H9 (cell line): ENCODE measurements around the gene DCDC2C. TPM values are rescaled to one million over a fixed set of nuclear protein-coding genes. Genes with fewer than 3 reads are reported as not detected.
A peak's percentile ranks its signal among the peaks of the same experiment; 100 is the strongest.

Experiments used
- DNase-seq: peaks from one replicate; pipeline ENCODE4 v3.0.0-alpha.2; 2017
- H2AFZ ChIP-seq: one replicate; pipeline ENCODE4 v1.6.1; 2013; ENCODE audit warnings: mild to moderate bottlenecking, low read length, control low read depth, moderate library complexity
- H2AK5ac ChIP-seq: 2 replicates; pipeline ENCODE4 v1.6.1; 2013; ENCODE audit warnings: low read length, control low read depth, mixed read lengths; ENCODE audit not compliant: insufficient read length
- H2BK120ac ChIP-seq: one replicate; pipeline ENCODE4 v1.6.1; 2013; ENCODE audit warnings: low read depth, mild to moderate bottlenecking, low read length, control low read depth, inconsistent platforms; ENCODE audit not compliant: poor library complexity, severe bottlenecking
- H2BK12ac ChIP-seq: 2 replicates; pipeline ENCODE4 v1.6.1; 2013; ENCODE audit warnings: low read length, control low read depth, mixed read lengths, low read depth; ENCODE audit not compliant: insufficient read length
- H2BK15ac ChIP-seq: 2 replicates; pipeline ENCODE4 v1.6.1; 2013; ENCODE audit warnings: low read depth, low read length, control low read depth
- H2BK20ac ChIP-seq: one replicate; pipeline ENCODE4 v1.6.1; 2013; ENCODE audit warnings: low read depth, mild to moderate bottlenecking, low read length, control low read depth, inconsistent platforms; ENCODE audit not compliant: poor library complexity, severe bottlenecking
- H2BK5ac ChIP-seq: 2 replicates; pipeline ENCODE4 v1.6.1; 2013; ENCODE audit warnings: low read length, control low read depth, mixed read lengths; ENCODE audit not compliant: insufficient read length
- H3K14ac ChIP-seq: 2 replicates; pipeline ENCODE4 v1.6.1; 2013; ENCODE audit warnings: low read length, control low read depth; ENCODE audit not compliant: insufficient read depth
- H3K18ac ChIP-seq: 2 replicates; pipeline ENCODE4 v1.6.1; 2013; ENCODE audit warnings: low read depth, mild to moderate bottlenecking, mixed read lengths, low read length, control low read depth; ENCODE audit not compliant: insufficient read length
- H3K23ac ChIP-seq: 2 replicates; pipeline ENCODE4 v1.6.1; 2013; ENCODE audit warnings: low read length, control low read depth, mixed read lengths, low read depth; ENCODE audit not compliant: insufficient read length
- H3K23me2 ChIP-seq: 2 replicates; pipeline ENCODE4 v1.6.1; 2013; ENCODE audit warnings: low read depth, mild to moderate bottlenecking, mixed read lengths, low read length, control low read depth; ENCODE audit not compliant: insufficient read length, poor library complexity, severe bottlenecking
- H3K27ac ChIP-seq: 2 replicates; pipeline ENCODE4 v1.5.1; 2013; ENCODE audit warnings: low read length, control low read depth, mixed read lengths, low read depth; ENCODE audit not compliant: insufficient read length
- H3K27me3 ChIP-seq: 2 replicates; pipeline ENCODE4 v1.6.1; 2013; ENCODE audit warnings: low read length, control low read depth, inconsistent platforms; ENCODE audit not compliant: insufficient read depth
- H3K4ac ChIP-seq: 2 replicates; pipeline ENCODE4 v1.6.1; 2013; ENCODE audit warnings: low read depth, mild to moderate bottlenecking, control low read depth, inconsistent platforms, low read length, moderate library complexity
- H3K4me1 ChIP-seq: 2 replicates; pipeline ENCODE4 v1.6.1; 2013; ENCODE audit warnings: low read length, control low read depth, inconsistent platforms; ENCODE audit not compliant: insufficient read depth
- H3K4me2 ChIP-seq: 2 replicates; pipeline ENCODE4 v1.6.1; 2013; ENCODE audit warnings: low read length, control low read depth, mixed read lengths; ENCODE audit not compliant: insufficient read length, insufficient read depth
- H3K56ac ChIP-seq: 2 replicates; pipeline ENCODE4 v1.6.1; 2013; ENCODE audit warnings: low read depth, mild to moderate bottlenecking, mixed read lengths, low read length, control low read depth; ENCODE audit not compliant: insufficient read length
- H3K79me1 ChIP-seq: 2 replicates; pipeline ENCODE4 v1.6.1; 2013; ENCODE audit warnings: low read depth, mild to moderate bottlenecking, moderate library complexity, low read length, control low read depth, inconsistent platforms; ENCODE audit not compliant: insufficient read depth, poor library complexity, severe bottlenecking
- H3K79me2 ChIP-seq: 2 replicates; pipeline ENCODE4 v1.6.1; 2013; ENCODE audit warnings: low read length, control low read depth, inconsistent platforms; ENCODE audit not compliant: insufficient read depth
- H3K9ac ChIP-seq: 2 replicates; pipeline ENCODE4 v1.6.1; 2013; ENCODE audit warnings: low read length, control low read depth, mixed read lengths; ENCODE audit not compliant: insufficient read length; ENCODE audit errors: extremely low read depth
- H3K9me3 ChIP-seq: one replicate; pipeline ENCODE4 v1.6.1; 2013; ENCODE audit warnings: low read depth, low read length, inconsistent platforms; ENCODE audit not compliant: control insufficient read depth
- H3T11ph ChIP-seq: one replicate; pipeline ENCODE4 v1.6.1; 2013; ENCODE audit warnings: mild to moderate bottlenecking, low read length, control low read depth, inconsistent platforms
- H4K20me1 ChIP-seq: one replicate; pipeline ENCODE4 v1.6.1; 2013; ENCODE audit not compliant: control insufficient read depth, insufficient read length, insufficient read depth
- H4K5ac ChIP-seq: 2 replicates; pipeline ENCODE4 v1.6.1; 2013; ENCODE audit warnings: low read depth, mild to moderate bottlenecking, mixed read lengths, low read length, control low read depth; ENCODE audit not compliant: insufficient read length
- H4K8ac ChIP-seq: replicated peaks from 2 replicates; pipeline ENCODE4 v1.6.1; 2013; ENCODE audit warnings: low read length, control low read depth, mixed read lengths, low read depth; ENCODE audit not compliant: insufficient read length
- H4K91ac ChIP-seq: 2 replicates; pipeline ENCODE4 v1.6.1; 2013; ENCODE audit warnings: low read depth, mild to moderate bottlenecking, moderate library complexity, mixed read lengths, low read length, control low read depth; ENCODE audit not compliant: insufficient read length
- H3K27ac Mint-ChIP-seq, 3 experiments: 2 replicates in 2 of 3; 3 replicates in 1 of 3; pipeline ENCODE4 v1.8.0; 2020 to 2021; ENCODE audit warnings: mixed read lengths in 3 of 3, mild to moderate bottlenecking in 1 of 3, moderate library complexity in 1 of 3
- H3K27me3 Mint-ChIP-seq: 2 replicates; pipeline ENCODE4 v1.8.0; 2021; ENCODE audit warnings: low read depth, mild to moderate bottlenecking, moderate library complexity, mixed read lengths
- H3K36me3 Mint-ChIP-seq, 3 experiments: 2 replicates in 2 of 3; 3 replicates in 1 of 3; pipeline ENCODE4 v1.8.0; 2020 to 2021; ENCODE audit warnings: low read depth in 3 of 3, mixed read lengths in 3 of 3; ENCODE audit not compliant: insufficient read depth in 1 of 3
- H3K4me1 Mint-ChIP-seq, 2 experiments: 2 replicates each; pipeline ENCODE4 v1.8.0; 2020; ENCODE audit warnings: mixed read lengths in 2 of 2
- H3K4me3 Mint-ChIP-seq, 2 experiments: 2 replicates in 1 of 2; 3 replicates in 1 of 2; pipeline ENCODE4 v1.8.0; 2020 to 2021; ENCODE audit warnings: mild to moderate bottlenecking in 2 of 2, mixed read lengths in 2 of 2, moderate library complexity in 1 of 2
- H3K9me3 Mint-ChIP-seq, 2 experiments: 2 replicates in 1 of 2; 3 replicates in 1 of 2; pipeline ENCODE4 v1.8.0; 2020; ENCODE audit warnings: mild to moderate bottlenecking in 2 of 2, mixed read lengths in 2 of 2, moderate library complexity in 1 of 2
- CTCF ChIP-seq: fragments of 200-600 bp; sonication (generic); conservative IDR thresholded peaks from 3 replicates; pipeline ENCODE4 v1.8.0; 2021; ENCODE audit warnings: antibody characterized with exemption, mild to moderate bottlenecking
- WGBS: extraction: QIAGEN DNeasy Blood & Tissue Kit; methylation state at CpG from one replicate; pipeline ENCODE4 v1.1.7; 2013; ENCODE audit warnings: missing lambda C conversion rate, low lambda C conversion rate, mixed read lengths; ENCODE audit not compliant: insufficient read length; ENCODE audit errors: extremely low coverage; 5-methylcytosine and 5-hydroxymethylcytosine counted together
- total RNA-seq: library from RNA; stranded (reverse); gene quantifications from 2 replicates; pipeline ENCODE4 v1.2.1, GENCODE V29; 2021

Gene DCDC2C
- total RNA-seq, 1 experiment from 2014 or later, result not detected

- no peak overlapping the region for H4K5ac ChIP-seq
- no peak overlapping the region for H2BK15ac ChIP-seq
- no peak for TF ChIP-seq CTCF
- peaks cover 15 to 18% of the 10 kb centered on the region in 2 experiments for H3K4me1 Mint-ChIP-seq
- H2AK5ac ChIP-seq, result no peak overlapping the region
- no peaks in the 10 kb centered on the region for H3K23me2 ChIP-seq
- peak overlapping the region in 1 of 3 experiments; percentile 38; a peak in 2 of 7 replicates for H3K27ac Mint-ChIP-seq
- no peak overlapping the region for H2AFZ ChIP-seq
- H4K20me1 ChIP-seq, result no peaks in the 10 kb centered on the region
- no peak overlapping the region for H3K4me3 Mint-ChIP-seq
- H4K91ac ChIP-seq, result no peak overlapping the region
- no peak overlapping the region for H3K14ac ChIP-seq
- no peak overlapping the region for H4K8ac ChIP-seq
- no peaks in the 10 kb centered on the region for H3K79me1 ChIP-seq
- no peak overlapping the region for H3K4me2 ChIP-seq
- no peaks in the 10 kb centered on the region; the same call in 1 of the 2 replicates for H3K4me1 ChIP-seq
- peaks cover 35% of the 10 kb centered on the region for H3K27me3 Mint-ChIP-seq
- no peak overlapping the region for H3K23ac ChIP-seq
- no peak overlapping the region for H3K9ac ChIP-seq
- H2BK120ac ChIP-seq, result no peak overlapping the region
- H3K9me3 ChIP-seq, result no peaks in the 10 kb centered on the region
- no peak overlapping the region for H3K4ac ChIP-seq
- no peak overlapping the region for H3K27ac ChIP-seq
- no peaks in the 10 kb centered on the region for H3K79me2 ChIP-seq
- peaks cover 0 to 5% of the 10 kb centered on the region in 2 experiments; a peak in 2 of 5 replicates for H3K9me3 Mint-ChIP-seq
- H3K56ac ChIP-seq, result no peak overlapping the region
- no CpG with 5 or more reads among the region's 9 CpGs for WGBS
- H2BK5ac ChIP-seq, result no peak overlapping the region
- no peaks in the 10 kb centered on the region for H3K27me3 ChIP-seq
- H2BK12ac ChIP-seq, result no peak overlapping the region
- H2BK20ac ChIP-seq, result no peak overlapping the region
- H3K36me3 Mint-ChIP-seq, result no peaks in the 10 kb centered on the region
- DNase-seq, result no peak
- no peak overlapping the region for H3K18ac ChIP-seq
- H3T11ph ChIP-seq, result no peak overlapping the region
Measured at GRCh38 chr2:3729786-3730185, 26.4 kb downstream of the DCDC2C start.
